Measurements from ENCODE around the gene FOXK2. TPM values are rescaled to one million over a fixed set of nuclear protein-coding genes. Genes with fewer than 3 reads are reported as not detected.

The FOXK2 gene
- total RNA-seq, 4 donors from 2014 or later: 35.8 to 61.0 (median 38.4) TPM

DNA sequence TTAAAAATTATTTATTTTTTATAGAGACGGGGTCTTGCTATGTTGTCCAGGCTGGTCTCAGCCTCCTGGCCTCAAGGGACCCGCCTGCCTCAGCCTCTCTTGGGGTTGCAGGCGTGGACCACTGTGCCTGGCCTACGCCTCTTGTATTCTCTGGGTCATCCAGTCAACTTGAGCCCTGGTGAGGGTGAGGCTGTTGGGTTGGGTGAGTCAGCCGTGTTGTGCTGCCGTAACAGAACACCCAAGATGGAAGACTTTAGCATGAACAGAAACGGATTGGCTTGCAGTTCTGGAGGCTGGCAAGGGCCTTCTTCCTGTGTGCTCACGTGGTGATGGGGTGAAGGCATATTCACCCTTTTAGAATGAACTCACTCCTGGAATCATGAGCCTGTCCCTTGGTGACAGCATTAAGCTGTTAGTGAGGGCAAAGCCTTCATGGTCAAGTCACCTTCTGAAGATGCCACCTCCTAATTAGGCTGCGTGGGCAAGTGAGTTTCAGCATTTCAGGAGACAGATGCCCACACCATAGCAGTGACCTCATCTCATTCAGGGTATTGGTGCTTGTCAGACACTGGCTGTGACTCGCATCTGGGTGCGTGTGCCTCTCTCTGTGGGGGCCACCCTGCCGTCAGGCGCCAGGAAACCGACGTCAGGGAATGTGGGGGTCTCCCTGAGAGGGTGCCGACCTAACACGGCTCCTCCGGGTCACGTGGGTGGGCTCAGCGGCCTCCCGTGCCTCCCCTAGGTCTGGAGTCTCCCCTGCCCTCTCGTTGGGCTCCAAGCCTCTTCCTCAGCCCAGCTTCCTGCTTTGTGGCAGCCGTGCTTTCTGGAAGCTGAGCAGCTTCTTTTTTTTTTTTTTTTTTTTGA is 79.0 kb downstream of the FOXK2 start:
- ATAC-seq (ENCODE audit: low FRiP score): no peak
- no peak for TF ChIP-seq CTCF (IDR thresholded peaks at IDR 0.05)
- no peak for DNase-seq (ENCODE audit: low spot score)

GRCh38 chr17:82599674-82600661 is 80.4 kb downstream of the FOXK2 start:
- DNase-seq (ENCODE audit: low spot score) (no peak), ATAC-seq (ENCODE audit: low FRiP score) (peak; percentile 11)
- no peak for TF ChIP-seq CTCF (IDR thresholded peaks at IDR 0.05)

DNA sequence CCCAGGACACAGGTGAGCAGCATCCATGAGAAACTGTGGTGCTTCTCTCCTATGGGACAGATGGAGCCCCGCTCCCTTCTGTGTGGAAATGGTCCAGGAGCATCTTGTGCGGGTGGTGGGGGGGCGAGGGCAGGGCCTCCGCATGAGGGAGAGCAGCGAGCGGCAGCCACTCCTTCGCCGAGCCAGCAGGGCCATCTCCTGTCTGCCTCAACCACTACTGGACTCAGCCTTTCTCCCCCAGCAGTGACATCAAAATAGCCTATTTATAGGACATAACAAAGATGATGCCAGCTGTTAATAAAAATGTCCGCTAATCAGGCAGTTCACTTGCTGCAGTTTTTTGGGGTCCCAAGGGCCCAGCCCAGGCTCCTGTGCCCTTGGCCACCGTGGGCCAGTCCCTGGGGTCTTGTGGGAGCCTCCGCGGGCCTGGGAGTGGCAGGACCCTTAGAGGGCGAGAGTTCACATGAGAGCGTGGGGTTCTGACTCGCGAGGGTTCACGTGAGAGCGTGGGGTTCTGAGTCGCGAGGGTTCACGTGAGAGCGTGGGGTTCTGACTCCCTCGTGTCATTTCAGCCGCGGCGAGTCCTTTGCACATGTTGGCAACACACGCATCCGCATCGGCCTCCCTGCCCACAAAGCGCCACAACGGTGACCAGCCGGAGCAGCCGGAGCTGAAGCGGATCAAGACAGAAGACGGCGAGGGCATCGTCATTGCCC is 81.4 kb downstream of the FOXK2 start:
- no peak for DNase-seq (ENCODE audit: low spot score)
- no peak for ATAC-seq (ENCODE audit: low FRiP score)
- no peak for TF ChIP-seq CTCF (IDR thresholded peaks at IDR 0.05)

GRCh38 chr17:82601447-82602000 is 82.0 kb downstream of the FOXK2 start:
- ATAC-seq (ENCODE audit: low FRiP score) (no peak), DNase-seq (ENCODE audit: low spot score) (no peak)
- TF ChIP-seq CTCF (IDR thresholded peaks at IDR 0.05): no peak

- ATAC-seq (ENCODE audit: low FRiP score): no peak
- DNase-seq (ENCODE audit: low spot score): no peak
- no peak for TF ChIP-seq CTCF (IDR thresholded peaks at IDR 0.05)
These were observed 83.0 kb downstream of the FOXK2 start for GRCh38 chr17:82602487-82602886.

DNA sequence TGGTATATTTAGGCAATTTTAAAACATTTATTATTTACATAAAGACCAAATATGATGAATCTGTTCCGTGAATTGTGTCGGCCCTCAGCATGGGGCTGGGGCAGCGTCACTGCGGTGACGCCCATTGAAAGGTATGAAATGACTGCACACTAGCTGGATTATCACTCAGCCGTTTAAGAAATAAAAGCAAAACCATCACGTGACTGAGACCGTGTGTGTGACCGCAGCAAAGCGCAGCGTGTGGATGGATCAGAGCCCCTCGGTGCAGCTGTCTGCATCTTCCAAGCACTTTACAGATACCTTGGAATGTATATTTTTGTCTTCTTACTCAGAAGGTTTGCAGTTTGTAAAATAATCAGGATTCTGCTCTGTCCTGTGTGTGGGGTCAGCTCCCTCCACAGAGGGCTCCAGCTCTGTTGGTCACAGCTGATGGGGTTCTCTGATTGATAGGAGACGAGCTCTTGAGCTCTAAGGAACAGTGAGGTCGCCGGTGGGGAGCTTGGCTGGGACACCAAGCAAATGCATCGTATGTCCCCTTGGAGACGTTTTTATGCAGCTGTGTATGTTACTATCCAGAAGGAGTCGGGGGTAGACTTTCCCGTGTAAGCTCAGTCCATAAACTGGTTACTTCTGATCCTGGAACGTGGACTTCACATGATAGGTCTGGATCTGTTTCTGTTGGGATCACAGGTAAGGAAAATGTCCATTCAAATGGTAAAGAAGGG is 83.6 kb downstream of the FOXK2 start:
- no peak for DNase-seq (ENCODE audit: low spot score)
- no peak for TF ChIP-seq CTCF (IDR thresholded peaks at IDR 0.05)
- ATAC-seq (ENCODE audit: low FRiP score): no peak
